HG02870 (cell line): ENCODE data around the gene RNASET2.
"Not testable (repeated sequence)": the region's sequence is repeated elsewhere in the genome, so short reads cannot be mapped to it uniquely, and the experiment has no call there.

ENCODE experiments used
- ATAC-seq: cut with Tn5 transposase; IDR thresholded peaks from one replicate; pipeline ENCODE4 v1.9.1; 2021; ENCODE audit warnings: mild to moderate bottlenecking, moderate library complexity; ENCODE audit not compliant: unreplicated experiment

Gene RNASET2

GRCh38 chr6:166904101-166904746 is 52.1 kb downstream of the RNASET2 start:
- ATAC-seq: no peak

- no peak for ATAC-seq
Observed at GRCh38 chr6:166903500-166903899, 52.9 kb downstream of the RNASET2 start.

- ATAC-seq: no peak
Observed at GRCh38 chr6:166903027-166903426, 53.3 kb downstream of the RNASET2 start.

- no peak for ATAC-seq
Observed at GRCh38 chr6:166902211-166902755, 54.1 kb downstream of the RNASET2 start.

DNA sequence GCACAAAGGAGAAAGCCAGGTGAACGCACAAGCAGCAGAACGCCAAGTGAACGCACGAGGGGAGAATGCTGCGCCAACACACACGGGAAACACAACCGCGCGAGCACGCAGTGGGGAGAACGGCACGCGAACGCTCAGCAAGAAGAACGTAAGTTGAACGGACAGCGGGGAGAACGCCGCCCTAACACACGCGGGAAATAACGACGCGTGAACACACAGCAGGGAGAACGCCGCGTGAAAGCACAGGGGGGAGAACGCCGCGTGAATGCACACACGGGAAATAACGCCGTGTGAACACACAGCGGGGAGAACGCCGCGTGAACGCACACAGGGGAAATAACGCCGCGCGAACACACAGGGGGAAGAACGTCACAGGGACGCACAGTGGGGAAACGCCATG is 54.7 kb downstream of the RNASET2 start:
- ATAC-seq: no peak

GRCh38 chr6:166900956-166901607 is 55.3 kb downstream of the RNASET2 start:
- no peak for ATAC-seq

DNA sequence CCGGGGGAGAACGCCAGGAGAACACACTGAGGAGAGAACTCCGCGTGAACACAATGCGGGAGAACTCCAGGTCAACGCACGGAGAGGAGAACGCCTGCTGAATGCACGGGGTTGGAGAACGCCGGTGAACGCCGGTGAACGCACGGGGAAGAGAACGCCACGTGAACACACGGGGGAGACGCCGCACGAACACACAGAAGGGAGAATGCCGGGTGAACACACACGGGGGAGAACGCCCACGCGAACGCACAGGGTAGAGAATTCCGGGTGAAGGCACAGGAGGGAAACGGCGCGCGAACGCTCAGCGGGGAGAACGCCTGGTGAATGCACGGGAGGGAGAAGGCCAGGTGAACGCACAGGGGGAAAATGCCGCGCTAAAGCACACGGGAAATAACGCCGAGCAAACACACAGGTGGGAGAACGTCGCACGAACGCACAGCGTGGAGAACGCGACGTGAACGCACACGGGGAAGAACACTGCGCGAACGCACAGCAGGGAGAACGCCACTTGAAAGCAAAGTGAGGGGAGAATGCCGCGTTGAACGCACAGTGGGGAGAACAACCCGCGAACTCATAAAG is 56.1 kb downstream of the RNASET2 start:
- ATAC-seq: no peak

DNA sequence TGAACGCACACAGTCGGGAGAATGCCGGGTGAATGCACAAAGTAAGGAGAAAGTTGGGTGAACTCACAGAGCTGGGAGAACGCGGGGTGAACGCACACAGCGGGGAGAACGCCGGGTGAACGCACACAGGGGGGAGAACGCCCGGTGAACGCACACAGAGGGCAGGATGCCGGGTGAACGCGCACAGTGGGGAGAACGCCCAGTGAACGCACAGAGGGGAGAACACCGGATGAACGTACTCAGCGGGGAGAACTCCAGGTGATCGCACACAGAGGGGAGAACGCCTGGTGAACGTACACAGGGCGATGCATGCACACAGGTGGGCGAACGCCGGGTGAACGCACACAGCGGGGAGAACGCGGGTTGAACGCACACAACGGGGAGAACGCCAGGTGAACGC is 57.4 kb downstream of the RNASET2 start:
- ATAC-seq: no peak

DNA sequence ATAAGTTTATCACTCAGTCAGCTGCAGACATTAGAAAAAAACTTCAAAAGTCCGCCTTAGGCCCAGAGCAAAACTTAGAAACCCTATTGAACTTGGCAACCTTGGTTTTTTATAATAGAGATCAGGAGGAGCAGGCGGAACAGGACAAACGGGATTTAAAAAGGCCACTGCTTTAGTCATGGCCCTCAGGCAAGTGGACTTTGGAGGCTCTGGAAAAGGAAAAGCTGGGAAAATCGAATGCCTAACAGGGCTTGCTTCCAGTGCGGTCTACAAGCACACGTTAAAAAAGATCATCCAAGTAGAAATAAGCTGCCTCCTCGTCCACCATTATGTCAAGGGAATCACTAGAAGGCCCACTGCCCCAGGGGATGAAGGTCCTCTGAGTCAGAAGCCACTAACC is 61.7 kb downstream of the RNASET2 start:
- not testable (repeated sequence) for ATAC-seq

DNA sequence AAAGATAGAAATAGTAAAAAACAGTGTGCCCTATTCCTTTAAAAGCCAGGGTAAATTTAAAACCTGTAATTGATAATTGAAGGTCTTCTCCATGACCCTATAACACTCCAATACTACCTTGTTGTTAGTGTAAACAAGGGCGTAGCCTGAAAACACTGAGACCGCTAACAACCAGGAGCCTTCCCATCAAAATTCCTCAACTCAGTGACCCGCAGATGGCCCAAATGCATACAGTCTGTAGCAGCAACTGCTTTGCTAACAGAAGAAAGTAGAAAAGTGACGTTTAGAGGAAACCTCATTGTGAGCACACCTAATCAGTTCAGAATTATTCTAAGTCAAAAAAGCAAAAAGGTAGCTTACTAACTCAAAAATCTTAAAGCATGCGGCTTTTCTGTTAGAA is 63.9 kb downstream of the RNASET2 start:
- ATAC-seq: not testable (repeated sequence)

GRCh38 chr6:166886773-166887172 is 69.6 kb downstream of the RNASET2 start:
- ATAC-seq: not testable (repeated sequence)

GRCh38 chr6:166884958-166885357 is 71.4 kb downstream of the RNASET2 start:
- ATAC-seq: not testable (repeated sequence)

DNA sequence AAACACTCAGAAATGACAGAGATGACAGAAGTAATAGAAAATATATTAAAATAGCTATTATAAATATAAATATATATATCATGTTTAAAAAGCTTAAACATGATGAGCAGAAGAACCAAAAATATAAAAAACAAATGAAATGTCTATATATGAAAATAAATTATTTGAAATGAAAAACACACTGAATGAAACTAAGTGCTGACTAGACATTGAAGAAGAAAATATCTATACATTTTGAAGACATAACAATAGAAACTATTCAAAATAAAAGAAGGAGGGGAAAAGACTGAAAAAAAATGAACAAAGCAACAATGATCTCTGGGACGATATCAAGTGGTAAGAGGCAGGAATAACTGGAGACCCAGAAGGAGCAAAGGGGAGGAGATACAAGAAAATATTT is 76.8 kb downstream of the RNASET2 start:
- ATAC-seq: no peak
